ENCODE measurements around the gene FNDC10. TPM values are rescaled to one million over a fixed set of nuclear protein-coding genes. Genes with fewer than 3 reads are reported as not detected.
"Not testable (repeated sequence)": the region's sequence is repeated elsewhere in the genome, so short reads cannot be mapped to it uniquely, and the experiment has no call there.

FNDC10 gene
- polyA plus RNA-seq, 3 donors, result 2.1 to 4.8 (median 3.4) TPM

DNA sequence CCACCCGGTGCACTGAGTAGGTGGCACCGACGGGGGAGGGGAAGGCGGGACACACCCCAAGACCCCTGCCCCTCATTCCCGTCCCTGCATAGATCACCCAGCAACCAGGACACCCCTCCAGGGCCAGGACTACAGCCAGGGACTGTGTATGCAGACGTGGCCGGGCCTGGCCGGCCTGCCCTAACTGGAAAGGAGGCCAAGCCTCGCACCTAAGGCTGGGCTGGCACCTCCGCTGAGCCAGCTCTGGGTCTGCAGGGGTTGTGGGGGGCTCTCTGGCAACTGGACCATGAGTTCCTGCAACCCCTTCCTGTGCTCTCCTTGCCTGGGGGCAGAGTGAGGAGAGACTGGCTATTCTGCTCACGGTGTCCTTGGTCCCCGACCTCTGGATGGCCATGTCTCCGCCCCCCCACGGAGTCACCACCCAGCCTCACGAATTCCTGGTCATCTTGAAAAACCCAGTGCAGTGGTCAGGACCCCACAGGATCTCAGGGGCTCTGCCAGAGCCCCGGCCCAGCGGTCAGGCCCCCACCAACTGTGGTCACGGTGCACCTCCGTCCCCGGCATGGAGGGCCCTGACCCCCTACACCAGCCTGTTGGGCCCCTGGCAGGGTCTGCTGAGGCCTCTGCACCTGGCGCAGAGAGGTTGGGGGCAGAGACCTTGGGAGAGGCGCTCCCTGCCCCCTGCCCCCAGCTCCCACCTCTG, 1.1 kb upstream of the FNDC10 start:
- DNase-seq, result no peak

DNA sequence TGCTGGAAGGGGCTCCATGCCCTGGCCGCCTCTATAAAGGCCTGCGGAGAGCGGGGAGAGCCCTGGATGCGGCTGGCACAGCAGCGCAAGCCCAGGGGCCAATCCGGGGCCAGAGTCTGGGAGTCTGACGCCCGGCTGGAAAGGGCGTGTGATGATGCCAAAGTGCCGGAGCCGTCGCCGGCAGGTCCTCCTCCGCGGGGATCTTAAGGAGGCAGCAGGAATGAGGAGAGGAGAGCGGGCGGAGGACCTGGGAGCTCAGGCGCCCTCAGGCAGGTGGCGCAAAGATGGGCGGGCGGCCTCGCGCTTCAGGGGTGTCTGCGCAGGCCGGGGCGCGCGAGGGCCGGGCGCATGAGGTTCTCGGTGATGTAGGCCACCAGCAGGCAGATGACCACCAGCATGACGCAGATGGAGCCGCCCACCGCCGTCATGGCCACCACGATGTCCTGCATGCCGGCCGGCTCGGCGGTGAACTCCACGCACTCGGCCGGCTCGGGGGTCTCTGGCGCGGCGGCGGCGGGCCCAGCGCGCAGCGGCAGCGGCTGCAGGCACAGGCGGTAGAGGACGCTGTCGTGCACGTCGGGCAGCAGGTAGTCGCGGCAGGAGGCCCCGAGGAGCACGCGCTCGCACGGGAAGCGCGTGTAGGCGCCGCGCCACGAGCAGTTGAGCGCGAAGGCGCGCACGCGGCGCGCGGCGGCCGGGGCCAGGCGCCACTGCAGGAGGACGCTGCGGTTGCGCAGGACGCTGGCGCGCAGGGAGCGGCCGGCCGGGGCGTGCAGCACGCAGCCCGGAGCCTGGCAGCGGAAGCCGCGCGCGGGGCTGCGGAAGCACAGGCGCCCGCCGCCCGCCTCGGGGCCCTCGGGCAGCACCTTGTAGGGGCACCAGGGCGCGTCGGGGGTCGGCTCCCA, 653 bp downstream of the FNDC10 start:
- DNase-seq, result no peak

DNA sequence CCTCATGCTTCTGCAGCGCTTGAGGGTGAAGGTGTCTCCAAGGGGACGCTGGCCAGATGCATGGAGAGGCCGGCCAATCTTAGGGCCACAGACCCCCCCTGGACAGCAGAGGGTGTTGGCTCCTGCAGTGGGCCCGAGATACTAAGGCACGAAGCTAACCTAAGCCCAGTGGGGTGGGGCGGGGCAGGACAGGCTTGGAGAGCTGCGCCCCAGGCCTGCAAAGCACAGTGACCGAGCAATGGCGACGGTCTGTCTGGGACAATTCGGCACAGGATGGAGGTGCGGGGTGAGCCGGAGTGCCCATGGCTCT, 1.3 kb downstream of the FNDC10 start:
- DNase-seq, result no peak

DNA sequence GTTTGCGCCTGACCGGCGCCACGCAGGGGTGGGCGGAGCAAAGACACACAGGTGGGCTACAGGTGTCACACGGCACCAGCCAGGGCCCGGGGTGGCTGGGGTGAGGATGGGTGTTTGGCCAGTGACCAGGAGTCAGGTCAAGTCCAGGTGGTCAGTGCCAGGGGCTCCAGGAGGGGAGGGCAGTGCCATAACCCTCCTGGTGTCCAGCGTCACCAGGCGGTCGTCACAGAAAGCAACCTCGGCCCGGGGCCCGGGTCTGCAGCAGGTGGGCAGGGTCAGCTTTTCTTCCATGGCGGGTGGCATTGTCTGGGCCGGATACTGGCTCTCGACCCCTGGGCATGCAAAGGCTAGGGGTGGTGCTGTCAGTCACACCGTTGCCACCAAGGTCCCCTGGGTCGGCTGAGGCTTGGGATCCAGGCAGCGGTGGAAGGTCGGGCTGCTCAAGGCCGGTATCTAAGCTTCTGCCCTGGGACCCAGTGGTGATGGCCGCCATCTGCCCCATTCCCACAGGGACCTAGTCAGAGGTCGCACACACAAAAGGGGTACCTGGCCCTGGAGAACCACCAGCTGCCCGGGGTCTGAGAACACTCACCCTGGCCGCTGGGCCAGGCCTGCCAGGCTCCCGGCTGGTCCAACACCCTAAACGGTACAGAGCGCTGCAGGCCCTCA, 1.8 kb downstream of the FNDC10 start:
- no peak for DNase-seq

DNA sequence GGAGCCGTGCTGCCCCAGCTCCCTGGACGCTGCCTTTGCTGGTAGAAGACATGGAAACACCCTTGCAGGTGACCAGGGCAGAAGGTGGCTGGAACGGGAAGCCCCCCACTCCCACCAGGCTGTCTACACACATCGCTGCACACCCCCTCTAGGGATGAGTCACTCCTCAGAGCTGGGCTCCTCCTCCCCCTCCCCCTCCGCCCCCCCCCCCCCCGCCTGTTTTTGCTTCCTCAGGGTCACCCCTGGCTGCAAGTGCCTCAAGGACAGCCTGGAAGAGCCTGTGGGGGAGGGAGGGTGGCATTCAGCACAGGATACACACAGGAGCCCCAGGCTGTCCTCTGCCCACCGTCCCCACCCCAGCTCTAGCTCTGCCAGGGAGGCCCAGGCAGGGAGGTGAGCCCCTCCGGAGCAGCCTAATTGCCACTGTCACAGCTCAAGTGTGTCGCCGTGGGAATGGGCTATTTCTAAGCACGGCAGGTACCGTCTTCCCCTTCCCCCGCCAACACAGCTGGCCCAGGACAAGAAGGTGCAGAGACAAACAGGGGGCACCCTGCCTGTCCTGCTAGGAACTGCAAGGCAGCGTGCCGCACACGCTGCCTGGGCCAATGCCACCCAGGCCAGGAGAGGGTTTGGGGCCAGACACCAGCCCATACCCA, 2.5 kb downstream of the FNDC10 start:
- DNase-seq, result no peak

DNA sequence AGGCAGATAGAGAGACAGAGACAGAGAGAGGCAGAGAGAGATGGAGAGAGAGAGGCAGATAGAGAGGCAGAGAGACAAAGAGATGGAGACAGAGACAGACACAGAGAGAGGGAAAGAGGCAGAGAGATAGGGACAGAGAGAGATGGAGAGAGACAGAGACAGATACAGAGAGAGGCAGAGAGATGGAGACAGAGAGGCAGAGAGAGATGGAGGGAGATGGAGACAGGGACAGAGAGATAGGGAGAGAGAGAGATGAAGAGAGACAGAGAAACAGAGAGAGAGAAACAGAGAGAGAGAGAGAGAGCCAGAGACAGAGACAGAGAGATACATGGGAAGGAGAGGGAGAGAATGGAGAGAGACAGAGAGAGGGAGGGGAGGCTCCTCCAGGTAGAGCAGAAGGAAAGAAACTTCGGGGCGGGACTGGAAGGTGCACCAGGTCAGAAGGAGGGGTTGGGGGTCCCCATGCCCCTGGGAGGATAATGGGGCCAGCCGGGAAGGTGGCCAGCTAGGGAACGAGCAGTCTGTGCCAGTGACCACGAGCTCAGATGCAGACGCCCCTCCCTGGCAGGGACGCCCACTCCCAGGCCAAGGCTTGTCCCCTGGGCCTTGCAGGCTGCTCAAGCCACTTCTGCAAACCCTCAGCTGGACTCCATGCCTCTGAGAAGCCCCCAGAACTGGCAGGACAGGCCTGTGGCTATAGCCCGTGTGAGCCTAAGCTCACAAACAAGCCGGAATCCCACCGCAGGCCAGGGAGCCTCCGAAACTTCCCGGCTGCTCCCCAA, 3.3 kb downstream of the FNDC10 start:
- DNase-seq, result no peak

DNA sequence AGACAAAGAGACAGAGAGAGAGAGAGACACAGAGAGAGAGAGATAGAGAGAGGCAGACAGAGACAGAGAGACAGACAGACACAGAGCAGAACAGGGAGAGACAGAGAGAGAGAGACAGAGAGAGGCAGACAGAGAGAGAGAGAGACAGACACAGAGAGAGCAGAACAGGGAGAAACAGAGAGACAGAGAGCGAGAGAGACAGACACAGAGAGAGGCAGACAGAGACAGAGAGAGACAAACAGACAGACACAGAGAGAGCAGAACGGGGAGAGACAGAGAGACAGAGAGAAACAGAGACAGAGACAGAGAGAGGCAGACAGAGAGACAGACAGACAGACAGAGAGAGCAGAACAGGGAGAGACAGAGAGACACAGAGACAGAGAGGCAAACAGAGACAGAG, 4.6 kb downstream of the FNDC10 start:
- not testable (repeated sequence) for DNase-seq

DNA sequence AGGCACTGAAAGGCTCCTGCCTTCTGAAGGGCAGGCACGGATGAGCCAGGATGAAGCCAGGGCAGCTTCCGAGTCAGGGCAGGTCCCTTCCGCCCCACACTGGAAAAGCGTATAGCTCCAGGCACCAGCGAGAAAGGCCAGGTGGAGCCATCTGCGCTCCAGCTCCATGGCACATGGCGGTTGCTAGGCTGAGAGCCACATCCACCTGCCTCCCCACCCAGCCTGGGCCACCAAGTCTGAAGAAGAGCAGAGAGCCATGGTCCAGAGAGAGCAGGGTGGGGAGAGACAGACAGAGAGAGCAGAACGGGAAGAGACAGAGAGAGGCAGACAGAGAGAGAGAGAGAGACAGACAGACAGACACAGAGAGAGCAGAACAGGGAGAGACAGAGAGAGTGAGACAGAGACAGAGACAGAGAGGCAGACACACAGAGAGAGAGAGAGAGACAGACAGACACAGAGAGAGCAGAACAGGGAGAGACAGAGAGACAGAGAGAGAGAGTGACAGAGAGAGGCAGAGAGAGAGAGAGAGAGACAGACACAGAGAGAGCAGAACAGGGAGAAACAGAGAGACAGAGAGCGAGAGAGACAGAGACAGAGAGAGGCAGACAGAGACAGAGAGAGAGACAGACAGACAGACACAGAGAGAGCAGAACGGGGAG, 5.2 kb downstream of the FNDC10 start:
- DNase-seq, result no peak

DNA sequence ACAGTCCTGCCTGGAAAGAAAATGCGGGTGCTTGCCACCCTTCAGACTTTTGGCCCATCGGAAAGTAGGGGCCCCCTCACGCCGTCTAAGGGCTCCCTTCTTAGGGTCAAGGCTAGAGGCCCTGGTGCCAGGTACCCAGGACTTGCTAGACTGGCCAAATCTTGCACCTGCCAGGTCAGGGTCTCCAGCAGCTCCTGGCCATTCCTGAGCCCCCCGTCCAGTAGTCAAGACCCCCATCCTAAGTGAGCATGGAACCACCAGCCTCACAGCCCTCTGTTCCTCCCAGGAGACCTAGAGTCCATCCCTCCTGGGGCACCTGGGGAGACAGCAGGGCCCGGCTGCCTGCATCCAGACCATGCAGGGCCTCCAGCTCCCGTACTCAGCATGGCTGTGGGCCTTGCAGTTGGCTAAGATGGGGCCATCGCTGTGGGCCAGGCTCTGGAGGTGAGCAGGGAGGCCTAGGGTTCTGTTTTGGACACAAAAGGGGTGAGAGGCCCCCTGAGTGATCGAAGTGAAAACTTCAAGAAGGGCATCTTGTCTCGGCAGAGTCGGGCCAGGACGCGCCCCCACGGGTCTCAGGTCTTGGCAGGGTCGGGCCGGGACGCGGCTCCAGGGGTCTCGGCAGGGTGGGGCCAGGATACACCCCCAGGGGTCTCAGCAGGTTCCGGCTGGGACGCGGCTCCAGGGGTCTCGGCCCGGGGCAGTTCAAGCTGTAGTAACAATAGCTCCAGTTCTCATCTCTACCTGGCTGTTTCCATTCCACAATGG, 5.9 kb downstream of the FNDC10 start:
- no peak for DNase-seq

DNA sequence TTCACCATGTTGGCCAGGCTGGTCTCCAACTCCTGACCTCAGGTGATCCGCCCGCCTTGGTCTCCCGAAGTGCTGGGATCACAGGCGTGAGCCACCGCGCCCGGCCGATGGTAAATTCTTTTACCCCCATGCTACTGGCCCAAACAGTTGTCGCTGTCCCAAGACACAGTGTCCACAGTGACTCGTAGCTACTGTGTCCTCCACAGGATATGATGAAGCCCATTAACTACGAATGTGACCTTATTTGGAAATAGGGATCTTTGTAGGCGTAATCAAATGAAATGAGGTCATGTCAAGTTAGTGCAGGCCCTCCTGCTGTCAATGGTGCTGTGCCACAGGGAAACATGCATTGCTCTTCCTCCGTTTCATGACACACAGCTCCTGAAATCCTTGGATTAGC, 8.5 kb downstream of the FNDC10 start:
- DNase-seq, result no peak

DNA sequence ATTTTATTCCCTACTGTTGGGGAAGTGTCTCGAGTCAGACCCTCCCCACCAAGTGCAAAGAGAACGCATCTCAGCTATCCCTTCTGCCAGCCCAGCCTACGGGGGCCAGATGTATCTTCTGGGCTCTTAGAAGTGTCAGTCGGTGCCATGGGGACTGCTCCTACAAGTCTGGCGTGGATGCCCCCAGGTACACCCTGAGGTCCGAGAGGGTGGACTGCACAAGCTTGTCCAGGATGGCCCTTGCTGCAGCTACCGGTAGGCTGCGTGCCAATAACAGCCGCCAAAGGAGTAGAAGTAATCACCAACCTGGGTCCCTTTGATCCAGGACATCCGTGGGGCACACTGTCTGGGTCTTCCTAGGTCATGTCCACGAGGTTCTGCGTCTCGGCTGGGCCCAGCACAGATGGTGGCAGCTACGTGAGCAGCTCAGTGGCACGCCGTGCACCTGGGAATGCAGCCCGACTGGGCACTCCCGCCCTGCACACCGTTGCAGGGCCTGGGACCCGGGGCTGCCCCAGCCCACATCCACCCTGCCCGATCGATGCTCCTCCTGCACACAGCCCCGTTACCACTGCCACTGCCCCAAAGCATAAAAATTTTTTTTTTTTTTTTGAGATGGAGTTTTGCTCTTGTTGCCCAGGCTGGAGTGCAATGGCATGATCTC, 16.5 kb downstream of the FNDC10 start:
- no peak for DNase-seq

DNA sequence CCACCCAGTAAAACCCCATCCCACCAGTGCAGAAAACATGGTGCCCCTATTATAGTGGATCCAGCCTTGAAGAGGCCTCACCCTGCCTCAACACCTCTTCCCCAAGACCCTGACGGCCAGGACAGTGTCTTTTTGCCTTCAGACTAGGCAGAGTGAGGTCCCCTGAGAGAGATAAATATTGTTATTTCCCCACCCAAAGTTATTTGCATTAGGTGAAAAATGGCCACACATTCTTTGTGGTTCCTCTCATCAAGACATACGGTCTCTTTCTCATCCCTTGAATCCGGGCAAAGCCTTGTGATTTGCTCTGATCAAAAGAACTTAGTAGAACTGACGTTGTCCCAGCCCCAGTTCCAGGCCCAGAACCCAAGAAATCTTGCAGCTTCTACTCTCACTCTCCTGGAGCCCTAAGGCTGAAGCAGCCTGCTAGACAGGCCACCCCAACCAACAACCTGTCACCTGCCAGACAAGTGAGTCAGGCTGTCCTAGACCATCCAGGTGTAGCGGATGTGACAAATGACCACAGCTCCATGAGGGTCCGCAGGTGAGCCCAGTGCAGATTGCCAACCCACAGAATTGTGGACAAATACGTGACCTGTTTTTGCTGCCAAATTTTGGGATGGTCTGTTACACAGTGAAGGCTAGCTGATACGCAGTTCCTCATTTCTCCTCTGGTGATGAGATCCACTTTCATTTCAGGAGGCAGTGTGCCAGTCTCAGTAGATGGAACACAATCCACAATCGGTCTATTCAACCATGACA, 17.2 kb downstream of the FNDC10 start:
- DNase-seq, result no peak

DNA sequence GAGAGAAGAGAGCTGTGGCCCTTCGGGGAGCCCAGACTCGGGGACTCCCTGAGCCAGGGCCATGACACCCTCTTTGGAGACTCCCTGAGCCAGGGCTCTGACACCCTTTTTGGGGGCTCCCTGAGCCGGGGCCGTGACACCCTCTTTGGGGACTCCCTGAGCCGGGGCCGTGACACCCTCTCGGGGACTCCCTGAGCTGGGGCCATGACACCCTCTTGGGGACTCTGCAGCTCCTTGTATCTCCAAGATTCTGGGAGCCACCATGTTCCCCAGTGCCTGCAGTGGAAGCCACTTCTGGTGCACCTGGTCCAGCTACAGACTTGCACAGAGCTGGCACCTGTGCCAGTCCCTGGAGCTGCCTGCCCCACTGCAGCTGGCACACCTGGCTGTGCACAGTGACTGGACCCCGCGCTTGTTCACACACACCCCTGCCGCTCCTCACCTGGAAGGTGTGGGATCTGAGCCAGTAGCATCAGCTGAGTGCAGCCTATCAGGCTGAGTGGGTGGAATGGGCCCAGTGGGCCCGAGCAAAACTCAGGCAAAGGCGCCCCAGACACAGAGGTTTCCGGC, 21.5 kb downstream of the FNDC10 start:
- DNase-seq, result no peak

DNA sequence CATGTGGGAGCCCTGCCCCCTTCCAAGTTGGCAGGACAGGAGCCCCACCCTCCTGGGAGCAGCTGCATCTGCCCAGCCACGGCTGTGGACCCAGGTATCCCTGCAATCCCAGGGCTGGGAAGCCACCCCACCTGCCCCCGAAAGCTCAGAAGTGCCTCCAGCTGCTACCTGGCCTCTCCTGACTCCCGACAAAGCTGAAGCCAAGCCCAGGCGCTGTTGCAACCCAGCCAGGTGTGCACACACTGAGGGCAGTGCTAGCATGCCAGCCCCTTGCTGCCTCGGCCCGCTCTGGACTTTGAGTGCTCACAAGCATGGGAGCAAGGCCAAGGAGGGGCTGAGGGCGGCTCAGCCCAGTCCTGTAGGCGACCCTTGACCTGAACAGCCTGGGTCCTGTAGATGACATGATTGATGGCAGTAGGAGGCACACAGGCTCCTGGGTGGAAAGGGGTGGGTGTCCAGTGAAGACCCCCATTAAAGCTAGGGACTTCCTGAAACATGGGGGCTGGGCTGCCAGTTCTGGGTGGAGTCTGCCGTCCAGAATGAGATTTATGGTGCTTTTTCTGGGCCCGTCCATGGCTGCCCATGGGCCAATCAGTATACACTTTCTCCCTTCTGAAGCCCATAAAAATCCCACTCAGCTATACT, 22.4 kb downstream of the FNDC10 start:
- no peak for DNase-seq

DNA sequence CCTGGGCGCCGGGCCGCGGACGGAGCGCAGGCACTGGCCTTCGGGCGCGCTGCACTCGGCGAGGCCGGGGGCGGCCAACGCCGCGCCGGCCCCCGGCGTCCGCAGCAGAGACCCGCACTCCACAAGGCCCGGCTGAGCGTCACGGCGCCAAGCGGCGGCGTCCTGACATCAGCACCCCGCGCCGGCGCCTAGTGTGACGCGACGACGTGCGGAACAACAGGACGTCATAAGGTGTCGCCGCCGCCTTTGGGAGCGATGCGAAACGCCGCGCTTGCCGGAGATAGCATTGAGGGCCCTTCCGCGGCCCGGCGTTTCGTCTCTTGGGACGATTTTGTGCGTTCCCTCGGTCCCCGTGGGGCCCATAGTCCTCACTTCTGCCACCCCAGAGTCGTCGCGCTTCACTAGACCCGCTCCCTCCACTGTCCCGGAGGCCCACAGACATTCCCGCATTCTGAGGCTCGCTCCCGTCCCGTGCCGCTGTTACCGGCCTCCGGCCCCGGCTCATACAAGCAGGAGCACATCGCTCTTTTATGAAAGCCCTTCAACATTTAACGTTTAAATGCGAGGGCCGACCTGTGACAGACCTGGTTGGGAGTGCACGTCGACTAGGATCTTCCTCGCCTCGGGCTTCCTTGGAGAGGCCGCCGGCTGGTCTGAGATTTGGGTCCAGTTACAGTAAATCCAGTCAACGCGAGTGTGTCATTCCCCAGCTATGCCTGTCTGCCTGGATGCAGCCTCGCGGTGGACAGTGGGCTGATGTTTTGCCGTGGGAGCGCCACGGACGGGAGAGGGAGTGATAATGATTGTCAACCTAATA, 25.0 kb downstream of the FNDC10 start, which contains the start of gene SSU72:
TSS of gene SSU72 (minus strand) at position 143 of the 817 bp plus-strand sequence. CDS start 306 bp downstream, outside the sequence.
- DNase-seq, result peak; percentile 92

DNA sequence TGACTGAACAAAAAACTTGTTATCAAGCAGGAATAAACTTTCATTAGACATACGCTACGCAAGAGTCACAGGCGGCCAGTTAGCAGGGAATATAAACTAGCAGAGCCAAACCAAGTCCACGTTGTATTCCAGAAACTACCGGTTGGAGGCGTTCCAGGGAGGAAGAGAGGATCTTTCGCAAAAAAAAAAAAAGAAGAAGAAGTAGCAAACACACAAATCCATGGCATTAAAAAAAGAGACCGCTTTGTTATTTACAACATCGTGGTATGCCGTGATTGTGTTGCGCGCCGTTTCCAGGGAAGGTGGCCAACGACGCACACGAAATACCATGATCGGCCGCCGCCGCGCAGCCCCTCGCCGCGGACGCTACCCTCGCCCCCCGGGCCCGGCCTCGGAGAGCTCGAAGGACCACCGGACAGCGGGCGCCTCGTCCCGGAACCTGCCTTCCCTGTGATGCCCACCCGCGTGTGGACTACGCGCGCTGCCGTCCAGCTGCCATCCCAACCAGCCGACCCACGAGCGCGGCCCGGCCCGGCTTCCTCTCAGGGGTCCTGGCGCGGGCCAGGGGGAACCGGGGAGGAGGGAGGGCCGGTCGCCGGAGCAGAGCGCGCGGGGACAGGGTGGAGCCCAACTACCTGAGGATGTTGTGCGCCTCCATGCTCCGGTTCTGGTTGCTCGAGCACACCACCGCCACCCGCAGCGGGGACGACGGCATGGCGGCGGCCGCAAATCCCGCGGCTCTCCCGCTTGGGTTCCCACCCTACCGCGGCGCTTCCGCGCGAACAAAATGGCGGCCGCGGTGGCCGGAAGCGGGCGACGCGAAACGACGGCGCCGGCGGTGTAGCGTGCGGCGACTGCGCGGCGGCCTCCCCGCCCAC, 25.9 kb downstream of the FNDC10 start:
- DNase-seq, result peak; percentile 65

All from renal pelvis (tissue), 4 donors.